Chondrocyte (in vitro differentiated cells): ENCODE measurements around the gene TOX2. TPM values are rescaled to one million over a fixed set of nuclear protein-coding genes. Genes with fewer than 3 reads are reported as not detected.
A peak's percentile ranks its signal among the peaks of the same experiment; 100 is the strongest.

Source experiments
- DNase-seq: peaks from one replicate; pipeline ENCODE4 v3.0.0; 2021; ENCODE audit warnings: mixed read lengths, low spot score
- H3K27ac Mint-ChIP-seq: one replicate; pipeline ENCODE4 v1.8.0; 2021; ENCODE audit warnings: mild to moderate bottlenecking, moderate library complexity, mixed read lengths; ENCODE audit not compliant: unreplicated experiment
- H3K27me3 Mint-ChIP-seq: 2 replicates; pipeline ENCODE4 v1.8.0; 2021; ENCODE audit warnings: low read depth, mixed read lengths
- H3K36me3 Mint-ChIP-seq: 2 replicates; pipeline ENCODE4 v1.8.0; 2021; ENCODE audit warnings: low read depth, mixed read lengths
- H3K4me1 Mint-ChIP-seq: 2 replicates; pipeline ENCODE4 v1.8.0; 2021; ENCODE audit warnings: low read depth, mild to moderate bottlenecking, mixed read lengths
- H3K4me3 Mint-ChIP-seq: one replicate; pipeline ENCODE4 v1.8.0; 2021; ENCODE audit warnings: mild to moderate bottlenecking, moderate library complexity, mixed read lengths; ENCODE audit not compliant: unreplicated experiment
- H3K9me3 Mint-ChIP-seq: 2 replicates; pipeline ENCODE4 v1.8.0; 2021; ENCODE audit warnings: low read depth, mixed read lengths
- total RNA-seq: library from RNA; stranded (reverse); gene quantifications from 3 replicates; pipeline ENCODE4 v1.2.1, GENCODE V29; 2021
- TF ChIP-seq, protein P1 (sequence below): fragments of 200-600 bp; sonication (generic); IDR thresholded peaks from 2 replicates; pipeline ENCODE4 v1.5.0; 2021; ENCODE audit warnings: antibody characterized with exemption, mild to moderate bottlenecking, moderate library complexity

TOX2 gene
- total RNA-seq, 1 donor from 2014 or later = 0.12 TPM

DNA sequence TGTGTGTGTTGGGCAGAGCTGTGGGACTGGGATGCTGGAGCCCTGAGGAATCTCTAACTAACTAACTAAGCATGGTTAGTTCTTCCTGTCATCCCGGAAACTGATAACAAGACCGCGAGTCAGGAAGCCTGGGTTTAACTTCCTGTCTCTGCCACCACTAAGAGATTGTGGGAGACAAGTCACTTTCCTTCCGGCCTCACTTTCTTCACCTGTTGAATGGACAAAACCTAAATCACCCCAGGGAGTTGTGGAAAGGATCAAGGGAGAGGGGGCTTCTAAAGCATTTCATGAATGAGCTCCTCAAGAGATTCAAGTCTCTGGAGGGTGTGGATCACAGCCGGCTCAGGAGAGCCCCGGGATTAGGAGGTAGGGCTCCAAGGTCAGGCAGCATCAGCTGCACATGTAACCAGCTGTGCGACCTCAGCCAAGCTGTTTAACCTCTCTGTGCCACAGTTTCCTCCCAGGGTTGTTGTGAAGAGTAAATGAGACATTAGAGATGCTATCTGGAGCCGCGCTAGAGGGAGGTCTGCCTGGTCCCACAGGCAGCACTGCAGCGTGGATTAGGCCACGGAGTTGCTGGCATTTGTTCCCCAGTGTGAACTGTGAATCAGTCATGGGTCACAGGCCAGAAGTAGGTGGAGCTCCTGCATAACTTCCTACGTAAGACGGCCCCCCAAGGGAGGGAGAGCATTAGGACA is 105.1 kb downstream of the TOX2 start:
- Mint-ChIP-seq H3K27ac (no peak overlapping the region), H3K4me1 (peaks cover 8% of the 10 kb centered on the region), H3K36me3 (no peaks in the 10 kb centered on the region), H3K4me3 (no peak overlapping the region), H3K27me3 (peaks cover 67% of the 10 kb centered on the region), H3K9me3 (no peaks in the 10 kb centered on the region)
- DNase-seq = no peak
- TF ChIP-seq, protein P1, sequence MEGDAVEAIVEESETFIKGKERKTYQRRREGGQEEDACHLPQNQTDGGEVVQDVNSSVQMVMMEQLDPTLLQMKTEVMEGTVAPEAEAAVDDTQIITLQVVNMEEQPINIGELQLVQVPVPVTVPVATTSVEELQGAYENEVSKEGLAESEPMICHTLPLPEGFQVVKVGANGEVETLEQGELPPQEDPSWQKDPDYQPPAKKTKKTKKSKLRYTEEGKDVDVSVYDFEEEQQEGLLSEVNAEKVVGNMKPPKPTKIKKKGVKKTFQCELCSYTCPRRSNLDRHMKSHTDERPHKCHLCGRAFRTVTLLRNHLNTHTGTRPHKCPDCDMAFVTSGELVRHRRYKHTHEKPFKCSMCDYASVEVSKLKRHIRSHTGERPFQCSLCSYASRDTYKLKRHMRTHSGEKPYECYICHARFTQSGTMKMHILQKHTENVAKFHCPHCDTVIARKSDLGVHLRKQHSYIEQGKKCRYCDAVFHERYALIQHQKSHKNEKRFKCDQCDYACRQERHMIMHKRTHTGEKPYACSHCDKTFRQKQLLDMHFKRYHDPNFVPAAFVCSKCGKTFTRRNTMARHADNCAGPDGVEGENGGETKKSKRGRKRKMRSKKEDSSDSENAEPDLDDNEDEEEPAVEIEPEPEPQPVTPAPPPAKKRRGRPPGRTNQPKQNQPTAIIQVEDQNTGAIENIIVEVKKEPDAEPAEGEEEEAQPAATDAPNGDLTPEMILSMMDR = no peak

DNA sequence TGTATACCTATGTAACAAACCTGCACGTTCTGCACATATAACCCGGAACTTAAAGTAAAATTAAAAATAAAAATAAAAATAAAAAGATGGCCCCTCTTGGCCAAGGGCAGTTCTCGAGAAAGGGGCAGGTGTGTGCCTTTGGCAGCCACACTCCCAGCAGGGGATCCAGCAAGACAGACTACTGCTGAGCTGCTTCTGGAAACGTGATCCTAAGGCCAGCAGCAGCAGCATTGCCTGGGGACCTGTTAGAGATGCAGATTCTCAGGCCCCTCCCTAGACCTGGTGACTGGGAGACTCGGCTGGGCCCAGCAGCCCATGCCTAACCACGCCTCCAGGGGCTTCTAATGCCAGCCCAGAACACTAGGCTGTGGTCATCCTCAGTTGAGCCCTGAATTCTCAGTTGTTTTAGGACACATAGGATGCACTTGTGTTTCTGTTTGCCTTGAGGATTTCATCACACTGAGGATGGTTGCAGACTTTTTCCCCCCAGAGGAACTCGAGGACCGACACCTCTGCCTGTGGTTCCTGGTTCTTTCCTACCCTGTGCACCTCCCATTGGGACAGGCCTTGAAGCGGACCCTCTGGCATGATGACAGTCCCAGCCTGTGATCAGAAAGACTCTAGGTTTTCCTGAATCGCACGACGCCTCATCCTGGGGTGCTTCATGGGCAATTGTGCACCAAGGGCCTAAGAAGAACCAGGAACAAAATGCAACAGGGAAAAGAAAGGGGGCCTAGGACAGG is 105.9 kb downstream of the TOX2 start:
- H3K4me1 Mint-ChIP-seq = peaks cover 8% of the 10 kb centered on the region
- TF ChIP-seq, protein P1 = no peak
- H3K9me3 Mint-ChIP-seq = no peaks in the 10 kb centered on the region
- H3K36me3 Mint-ChIP-seq = no peaks in the 10 kb centered on the region
- no peak for DNase-seq
- no peak overlapping the region for H3K4me3 Mint-ChIP-seq
- H3K27ac Mint-ChIP-seq = no peak overlapping the region
- peaks cover 66% of the 10 kb centered on the region for H3K27me3 Mint-ChIP-seq

DNA sequence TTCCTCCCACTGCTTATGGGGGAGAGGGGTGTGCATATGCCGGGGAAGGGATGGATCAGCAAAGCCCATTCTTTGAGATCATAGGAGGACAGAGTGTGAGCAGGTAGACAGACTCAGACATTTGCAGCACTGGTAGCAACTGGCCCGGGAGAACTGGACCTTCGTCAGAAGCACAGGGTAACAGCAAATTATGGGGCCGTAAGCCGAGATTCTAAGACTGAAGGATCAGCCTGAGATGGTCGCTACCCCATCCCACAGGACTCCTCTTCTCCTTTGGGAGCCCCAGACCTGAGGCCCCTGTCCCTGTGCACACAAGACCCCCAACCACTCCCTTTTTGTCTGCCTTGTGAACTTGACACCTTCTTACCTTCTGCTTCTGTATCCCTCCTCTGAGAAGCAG is 106.5 kb downstream of the TOX2 start:
- no peak for DNase-seq
- Mint-ChIP-seq H3K27me3 (peaks cover 65% of the 10 kb centered on the region), H3K27ac (peak overlapping the region; percentile 32), H3K4me1 (peaks cover 8% of the 10 kb centered on the region), H3K9me3 (no peaks in the 10 kb centered on the region), H3K4me3 (no peak overlapping the region), H3K36me3 (no peaks in the 10 kb centered on the region)
- TF ChIP-seq, protein P1 = no peak

DNA sequence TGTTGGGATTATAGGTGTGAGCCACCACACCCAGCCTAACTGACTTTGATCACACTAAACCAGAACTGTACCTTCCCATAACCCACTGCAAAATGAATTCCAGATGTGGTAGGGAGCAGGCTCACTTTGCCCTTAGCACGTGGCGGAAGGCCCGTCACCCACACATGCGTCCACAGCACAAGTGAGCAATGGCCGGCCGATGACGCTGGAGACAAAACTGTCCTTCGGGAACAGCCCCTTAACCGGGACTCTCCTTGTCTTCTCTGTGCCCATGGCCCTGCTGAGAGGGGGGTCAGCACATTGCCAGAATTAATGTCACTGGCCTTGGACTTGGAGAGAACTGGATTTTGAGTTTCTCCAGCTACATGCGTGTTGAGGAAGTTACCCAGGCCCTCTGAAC is 107.2 kb downstream of the TOX2 start:
- Mint-ChIP-seq H3K9me3 (no peaks in the 10 kb centered on the region), H3K4me3 (no peak overlapping the region), H3K27ac (no peak overlapping the region), H3K27me3 (peaks cover 63% of the 10 kb centered on the region), H3K36me3 (no peaks in the 10 kb centered on the region), H3K4me1 (peaks cover 8% of the 10 kb centered on the region)
- TF ChIP-seq, protein P1 = no peak
- no peak for DNase-seq

DNA sequence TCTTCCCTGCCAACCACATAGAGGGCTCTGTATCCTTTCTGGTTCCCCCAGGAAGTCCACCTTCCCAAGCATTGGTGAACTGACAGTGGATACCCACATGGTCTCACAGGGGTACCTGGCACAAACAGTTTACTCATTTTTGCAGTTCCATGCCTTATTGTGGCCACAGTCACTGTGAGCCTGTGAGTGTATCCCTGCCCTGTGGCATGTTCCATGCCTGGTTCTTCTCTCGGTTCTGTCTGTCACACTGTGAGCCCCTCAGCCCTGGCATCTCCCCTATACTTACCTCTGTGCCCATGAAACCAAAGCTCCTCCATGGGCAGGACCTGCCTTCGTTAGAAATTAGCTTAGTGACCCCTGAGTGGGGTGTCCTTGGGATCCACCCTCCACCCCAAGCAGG is 107.8 kb downstream of the TOX2 start:
- H3K4me1 Mint-ChIP-seq = peaks cover 8% of the 10 kb centered on the region
- DNase-seq = no peak
- H3K27me3 Mint-ChIP-seq = peaks cover 66% of the 10 kb centered on the region
- no peak overlapping the region for H3K4me3 Mint-ChIP-seq
- TF ChIP-seq, protein P1 = no peak
- no peaks in the 10 kb centered on the region for H3K9me3 Mint-ChIP-seq
- no peak overlapping the region for H3K27ac Mint-ChIP-seq
- H3K36me3 Mint-ChIP-seq = no peaks in the 10 kb centered on the region
